GM18873 (cell line): ENCODE data around the gene TRAF2.
"Not testable (repeated sequence)": the region's sequence is repeated elsewhere in the genome, so short reads cannot be mapped to it uniquely, and the experiment has no call there.

Source experiments
- ATAC-seq: cut with Tn5 transposase; IDR thresholded peaks from one replicate; pipeline ENCODE4 v1.9.1; 2021; ENCODE audit warnings: mild to moderate bottlenecking, moderate library complexity, moderate number of reproducible peaks; ENCODE audit not compliant: unreplicated experiment, low FRiP score

The TRAF2 gene

GRCh38 chr9:136876476-136876875, 9.8 kb upstream of the TRAF2 start:
- ATAC-seq = no peak

DNA sequence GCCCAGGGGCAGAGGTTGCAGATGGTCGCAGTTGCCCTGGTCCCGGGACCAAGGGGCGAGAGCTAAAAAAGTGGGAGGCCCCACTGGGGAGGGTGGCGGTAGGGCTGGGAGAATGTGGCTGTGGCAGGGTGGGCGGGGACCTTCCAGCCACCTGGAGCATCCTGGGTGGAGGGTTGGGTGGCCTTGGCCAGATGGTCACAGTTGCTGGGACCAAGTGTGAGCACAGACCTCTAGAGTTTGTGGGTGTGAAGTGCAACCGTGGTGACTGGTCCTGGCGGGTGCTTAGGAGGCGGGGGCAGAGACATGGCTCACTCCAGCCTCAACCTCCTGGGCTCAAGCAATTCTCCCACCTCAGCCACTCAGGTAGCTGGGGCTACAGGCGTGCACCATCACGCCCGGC, 5.7 kb upstream of the TRAF2 start:
- no peak for ATAC-seq

DNA sequence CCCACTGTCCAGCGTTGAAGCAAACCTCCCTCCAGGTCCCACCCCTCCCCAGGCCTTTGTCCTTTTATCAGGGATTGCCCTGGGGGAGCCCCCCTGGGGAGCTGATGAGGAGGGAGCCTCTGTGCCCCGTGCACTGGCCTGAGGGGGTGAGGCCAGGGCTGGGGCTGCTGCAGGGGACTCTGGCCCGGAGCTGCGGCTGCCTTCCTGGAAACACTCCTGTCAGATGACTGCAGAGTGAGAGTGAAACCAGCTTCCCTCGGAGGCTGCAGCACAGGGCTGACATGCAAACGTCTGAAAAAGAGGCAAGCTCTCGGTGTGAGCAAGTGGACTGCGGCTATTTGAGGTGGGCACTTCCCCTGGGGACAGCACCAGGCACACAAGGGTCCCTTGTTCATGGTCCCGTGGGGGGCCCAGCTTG, 4.6 kb upstream of the TRAF2 start:
- no peak for ATAC-seq

- no peak for ATAC-seq
Observed at GRCh38 chr9:136882109-136882946, 4.0 kb upstream of the TRAF2 start.

GRCh38 chr9:136882947-136883283, 3.4 kb upstream of the TRAF2 start:
- ATAC-seq = not testable (repeated sequence)

DNA sequence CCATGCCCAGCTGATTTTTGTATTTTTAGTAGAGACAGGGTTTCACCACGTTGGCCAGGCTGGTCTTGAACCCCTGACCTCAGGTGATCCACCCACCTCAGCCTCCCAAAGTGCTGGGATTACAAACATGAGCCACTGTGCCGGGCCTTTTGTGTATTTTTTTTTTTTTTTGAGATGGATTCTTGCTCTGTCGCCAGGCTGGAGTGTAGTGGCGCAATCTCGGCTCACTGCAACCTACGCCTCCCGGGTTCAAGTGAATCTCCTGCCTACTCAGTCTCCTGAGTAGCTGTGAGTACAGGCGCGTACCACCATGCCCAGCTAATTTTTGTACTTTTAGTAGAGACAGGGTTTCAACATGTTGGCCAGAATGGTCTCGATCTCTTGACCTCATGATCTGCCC, 2.6 kb upstream of the TRAF2 start:
- not testable (repeated sequence) for ATAC-seq

DNA sequence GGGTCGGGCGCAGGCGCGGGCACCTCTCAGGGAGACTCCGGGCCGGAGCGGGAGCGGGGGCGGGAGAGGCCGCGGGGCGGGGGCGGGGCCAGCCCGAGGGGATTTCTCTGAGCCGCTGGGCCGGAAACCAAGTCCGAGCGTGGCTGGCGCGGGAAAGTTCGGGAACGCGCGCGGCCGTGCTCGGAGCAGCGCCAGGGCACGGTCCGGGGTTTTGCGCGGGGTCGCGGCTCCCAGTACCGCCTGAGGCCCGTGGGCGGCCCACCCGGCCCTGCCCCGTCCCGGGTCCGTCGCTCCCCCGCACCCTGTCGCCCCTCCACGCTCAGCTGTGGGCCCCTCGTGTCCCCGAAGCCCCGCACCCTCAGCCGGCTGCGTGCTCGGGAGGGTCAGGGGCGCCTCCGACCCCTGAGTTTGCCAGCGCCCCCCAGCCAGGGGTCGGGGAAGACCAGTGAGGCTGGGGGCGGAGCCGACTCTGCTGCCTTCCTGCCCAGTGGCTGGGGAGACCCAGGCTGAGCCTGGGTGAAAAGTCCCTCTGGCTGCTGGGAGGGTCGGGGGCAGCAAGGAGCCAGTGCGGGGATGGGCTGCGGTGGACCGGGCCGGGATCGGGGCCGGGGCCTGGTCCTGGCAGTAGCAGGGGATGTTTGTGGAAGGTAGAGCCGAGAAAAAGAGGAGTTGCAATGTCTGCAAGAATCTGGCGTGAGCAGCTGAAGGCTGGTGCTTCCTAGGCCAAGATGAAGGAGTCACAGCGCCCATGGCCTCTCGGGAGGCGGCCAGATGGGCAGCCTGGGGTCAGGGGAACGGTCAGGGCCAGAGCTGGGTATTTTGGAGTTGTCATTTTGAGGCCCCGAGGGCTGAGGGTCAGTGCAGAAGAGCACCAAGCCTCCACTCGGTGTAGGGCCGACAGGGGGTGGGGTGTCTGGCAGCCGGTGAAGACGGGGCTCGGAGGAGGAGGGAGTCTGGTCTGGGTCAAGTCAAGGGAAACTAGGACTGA, 588 bp downstream of the TRAF2 start:
- peak; percentile 13 for ATAC-seq

- ATAC-seq = no peak
Observed at GRCh38 chr9:136888454-136888853, 2.1 kb downstream of the TRAF2 start.

- no peak for ATAC-seq
Observed at GRCh38 chr9:136889858-136890257, 3.5 kb downstream of the TRAF2 start.

GRCh38 chr9:136890661-136891060, 4.3 kb downstream of the TRAF2 start:
- ATAC-seq = no peak

GRCh38 chr9:136896027-136896426, 9.7 kb downstream of the TRAF2 start:
- no peak for ATAC-seq

DNA sequence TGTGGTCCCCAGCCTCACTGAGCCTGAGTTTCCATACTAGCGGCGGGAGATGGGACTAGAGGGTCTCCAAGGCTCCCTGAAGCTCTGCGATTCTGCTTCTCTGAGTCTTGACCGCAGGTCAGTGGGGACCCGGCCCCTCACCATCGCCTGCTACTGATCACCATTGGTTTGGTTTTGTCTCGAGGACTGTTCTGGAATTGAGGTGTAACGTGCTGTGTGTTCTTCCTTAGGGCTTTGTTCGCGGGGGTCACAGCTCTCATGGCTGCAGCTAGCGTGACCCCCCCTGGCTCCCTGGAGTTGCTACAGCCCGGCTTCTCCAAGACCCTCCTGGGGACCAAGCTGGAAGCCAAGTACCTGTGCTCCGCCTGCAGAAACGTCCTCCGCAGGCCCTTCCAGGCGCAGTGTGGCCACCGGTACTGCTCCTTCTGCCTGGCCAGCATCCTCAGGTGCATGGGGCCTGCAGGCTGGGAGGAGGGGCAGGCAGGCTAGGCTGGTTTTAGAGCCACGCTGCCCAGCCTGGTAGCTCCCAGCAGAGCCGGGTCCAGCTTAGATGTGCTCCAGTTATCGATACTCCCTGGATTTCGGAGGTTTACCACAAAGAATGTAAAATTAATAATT, 12.3 kb downstream of the TRAF2 start:
- no peak for ATAC-seq

GRCh38 chr9:136899196-136899595, 12.9 kb downstream of the TRAF2 start:
- peak; percentile 43 for ATAC-seq

DNA sequence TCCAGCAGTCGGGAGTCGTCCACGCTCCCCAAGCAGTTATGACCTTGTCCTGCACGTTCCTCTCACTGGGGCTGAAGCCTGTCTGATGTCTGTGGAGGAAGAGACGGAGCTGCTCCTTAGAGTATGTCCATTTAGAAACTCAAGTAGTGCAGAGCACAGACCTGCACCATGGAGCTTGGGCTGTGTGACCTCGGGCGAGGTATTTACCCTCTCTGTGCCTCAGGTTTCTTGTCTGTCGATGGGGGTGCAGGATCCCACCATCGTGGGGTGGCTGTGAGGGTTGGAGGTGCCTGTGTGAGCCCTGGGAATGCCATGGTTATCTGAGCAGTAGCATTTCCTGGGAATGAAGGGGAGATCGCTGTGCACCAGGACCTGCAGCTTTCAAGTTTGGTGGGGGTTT, 14.2 kb downstream of the TRAF2 start:
- no peak for ATAC-seq

DNA sequence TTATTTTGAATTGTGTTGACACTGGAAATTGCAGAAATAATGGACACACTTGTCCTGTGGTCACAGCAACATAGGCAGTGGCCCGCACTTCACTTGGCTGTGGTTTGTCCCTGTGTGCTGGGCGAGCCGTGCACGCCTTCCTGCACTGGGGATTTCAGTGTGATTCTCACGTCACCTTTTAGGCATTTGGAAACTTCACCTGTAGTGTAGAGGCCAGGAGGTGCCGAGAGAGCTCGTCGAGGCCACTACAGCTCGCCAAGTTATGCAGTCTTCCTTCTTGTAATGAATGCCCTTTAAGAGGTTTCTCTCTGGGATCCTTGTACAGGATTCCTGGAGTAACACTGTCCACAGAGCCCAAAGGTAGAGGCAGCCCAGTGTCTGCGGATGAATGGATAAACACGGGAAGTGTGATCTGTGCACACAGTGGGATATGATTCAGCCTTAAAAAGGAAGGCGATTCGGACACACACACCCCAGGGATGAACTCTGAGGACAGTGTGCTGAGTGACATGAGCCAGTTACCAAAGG, 14.7 kb downstream of the TRAF2 start:
- ATAC-seq = no peak

DNA sequence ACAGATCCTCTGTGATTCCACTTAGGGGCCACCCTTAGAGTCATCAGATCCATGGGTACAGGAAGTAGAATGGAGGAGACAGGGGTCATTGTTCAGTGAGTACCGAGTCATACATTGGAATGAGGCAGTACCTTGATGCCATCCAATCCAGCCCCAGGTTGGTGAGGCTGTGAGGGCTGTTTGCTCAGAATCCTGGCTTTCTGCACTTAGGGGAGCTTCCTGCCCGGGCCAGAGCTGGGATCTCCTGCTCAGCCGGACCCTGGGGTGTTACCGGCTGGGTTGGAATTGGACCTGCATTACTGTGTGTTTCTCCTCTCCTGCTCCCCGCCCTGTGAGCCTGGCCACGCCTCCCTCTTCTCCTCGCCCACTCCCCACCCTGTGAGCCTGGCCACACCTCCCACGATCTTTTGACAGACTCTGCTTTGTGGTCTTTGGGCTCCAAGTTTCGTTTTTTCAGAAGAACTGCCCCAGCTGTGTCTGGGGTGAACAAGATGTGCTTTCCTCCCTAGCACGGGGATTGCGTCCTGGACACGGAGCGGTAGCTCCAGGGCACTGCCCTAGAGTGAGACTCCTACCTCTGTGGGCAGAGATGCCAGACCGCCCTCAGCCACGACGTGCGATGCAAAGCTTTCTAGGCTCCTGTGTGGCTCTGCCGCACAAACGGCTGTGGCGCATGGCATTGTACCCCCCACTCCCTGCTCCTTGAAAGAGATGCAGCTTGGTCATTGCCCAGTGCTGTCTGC, 15.4 kb downstream of the TRAF2 start:
- peak; percentile 34 for ATAC-seq

DNA sequence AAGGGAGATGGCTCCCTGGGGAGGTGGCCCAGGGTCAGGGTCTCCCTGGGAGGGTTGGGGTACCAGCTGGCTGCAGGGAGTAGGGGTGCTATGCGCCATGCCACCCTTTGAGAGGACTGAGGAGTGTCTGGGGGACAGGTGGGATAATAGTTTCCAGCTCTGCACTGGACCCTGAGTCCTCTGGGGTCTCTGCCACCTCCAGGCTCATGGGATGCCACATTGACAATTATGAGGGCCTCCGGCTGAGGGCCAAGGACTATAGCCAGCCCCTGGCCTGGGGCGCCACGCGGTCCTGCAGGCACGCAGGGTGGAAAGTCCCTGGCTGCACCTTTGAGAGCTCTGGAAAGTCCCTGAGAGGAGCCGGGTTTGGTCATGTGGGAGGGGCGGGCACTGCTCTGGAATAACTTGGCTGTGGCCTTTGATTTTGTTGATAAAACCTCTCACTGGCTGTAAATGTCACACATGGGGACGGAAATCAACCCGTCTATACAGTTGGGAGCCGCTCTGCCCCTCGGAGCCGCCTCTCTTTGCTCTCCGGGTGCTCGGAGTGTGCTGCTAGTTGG, 16.0 kb downstream of the TRAF2 start:
- peak; percentile 46 for ATAC-seq

GRCh38 chr9:136903041-136903554, 16.8 kb downstream of the TRAF2 start:
- no peak for ATAC-seq

DNA sequence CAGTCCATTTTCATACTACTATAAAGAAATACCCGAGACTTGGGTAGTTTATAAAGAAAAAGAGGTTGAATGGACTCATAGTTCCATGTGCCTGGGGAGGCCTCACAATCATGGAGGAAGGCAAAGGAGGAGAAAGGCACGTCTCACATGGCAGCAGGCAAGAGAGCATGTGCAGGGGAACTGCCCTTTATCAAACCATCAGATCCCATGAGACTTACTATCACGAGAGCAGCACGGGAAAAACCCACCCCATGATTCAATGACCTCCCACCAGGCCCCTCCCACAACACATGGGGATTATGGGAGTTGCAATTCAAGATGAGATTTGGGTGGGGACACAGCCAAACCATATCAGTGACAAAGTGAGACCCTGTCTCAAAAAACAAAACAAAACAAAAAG, 19.9 kb downstream of the TRAF2 start:
- ATAC-seq = no peak
